Effector CD4-positive, alpha-beta T cell (primary cell): Measurements from ENCODE around the gene APH1A.
"Not testable (repeated sequence)": the region's sequence is repeated elsewhere in the genome, so short reads cannot be mapped to it uniquely, and the experiment has no call there.

Experiments
- DNase-seq: peaks from one replicate; pipeline ENCODE4 v3.0.0-alpha.2; 2020
- total RNA-seq: gene quantifications from one replicate; lab custom pipeline; 2026; lab: John Stamatoyannopoulos, UW

Gene APH1A
- 73.0 reads per million, percentile 76 among the genes with 10 or more reads in this experiment for total RNA-seq

- DNase-seq, result peak; percentile 88
These were observed at the start of gene APH1A for GRCh38 chr1:150268705-150269403. Gene APH1A, minus strand, starts transcription at chr1:150269016. Its CDS starts 206 bp downstream, at chr1:150268810.

- DNase-seq, result not testable (repeated sequence)
These were observed 45.9 kb upstream of the APH1A start for GRCh38 chr1:150314691-150315090.

- DNase-seq, result no peak
These were observed 42.9 kb upstream of the APH1A start for GRCh38 chr1:150311762-150312161.

- no peak for DNase-seq
These were observed 41.1 kb upstream of the APH1A start for GRCh38 chr1:150309758-150310508.

- not testable (repeated sequence) for DNase-seq
These were observed 39.8 kb upstream of the APH1A start for GRCh38 chr1:150308585-150308984.

GRCh38 chr1:150302902-150303301 is 34.1 kb upstream of the APH1A start:
- DNase-seq, result no peak

- no peak for DNase-seq
These were observed 33.5 kb upstream of the APH1A start for GRCh38 chr1:150302338-150302737.

- DNase-seq, result no peak
These were observed 30.9 kb upstream of the APH1A start for GRCh38 chr1:150299716-150300115.

GRCh38 chr1:150295476-150295875 is 26.7 kb upstream of the APH1A start:
- no peak for DNase-seq

GRCh38 chr1:150293433-150294253 is 24.8 kb upstream of the APH1A start, which contains the start of gene MRPS21:
Gene MRPS21, plus strand, starts transcription at chr1:150293861. Its CDS starts 506 bp downstream, at chr1:150294367.
- peak; percentile 78 for DNase-seq

GRCh38 chr1:150288822-150289221 is 20.0 kb upstream of the APH1A start:
- DNase-seq, result no peak

GRCh38 chr1:150288382-150288781 is 19.6 kb upstream of the APH1A start:
- DNase-seq, result no peak

GRCh38 chr1:150283260-150283659 is 14.4 kb upstream of the APH1A start:
- no peak for DNase-seq

- DNase-seq, result no peak
These were observed 13.7 kb upstream of the APH1A start for GRCh38 chr1:150282558-150282958.

- DNase-seq, result peak; percentile 54
These were observed 13.1 kb upstream of the APH1A start, which contains the start of gene CIART for GRCh38 chr1:150281758-150282557. Gene CIART, plus strand, starts transcription at chr1:150282554. Its CDS starts 714 bp downstream, at chr1:150283268.

- peak; percentile 38 for DNase-seq
These were observed 12.5 kb upstream of the APH1A start for GRCh38 chr1:150281221-150281757.

GRCh38 chr1:150280138-150280707 is 11.4 kb upstream of the APH1A start:
- no peak for DNase-seq

- no peak for DNase-seq
These were observed 4.5 kb upstream of the APH1A start for GRCh38 chr1:150273311-150273710.

GRCh38 chr1:150271291-150271959 is 2.6 kb upstream of the APH1A start:
- no peak for DNase-seq

GRCh38 chr1:150269451-150269850 is 635 bp upstream of the APH1A start:
- no peak for DNase-seq

GRCh38 chr1:150268340-150268704 is 494 bp downstream of the APH1A start:
- DNase-seq, result peak; percentile 30
